HepG2 (cell line): ENCODE results near the gene NFS1. TPM values are rescaled to one million over a fixed set of nuclear protein-coding genes. Genes with fewer than 3 reads are reported as not detected.

Source experiments
- CREM ChIP-seq, 2 experiments: sonication (generic) in 1 of 2; formaldehyde crosslinking in 1 of 2; IDR thresholded peaks; 2 replicates each; pipeline versions ENCODE4 v1.4.0 to v1.6.1; 2016 to 2020; ENCODE audit warnings: antibody characterized with exemption in 1 of 2, mild to moderate bottlenecking in 1 of 2, missing genetic modification reagents in 1 of 2
- KIAA2018 ChIP-seq: sonication (generic); formaldehyde crosslinking; IDR thresholded peaks from 2 replicates; pipeline ENCODE4 v1.5.0; 2020; ENCODE audit warnings: mild to moderate bottlenecking, missing genetic modification reagents, borderline replicate concordance
- KLF13 ChIP-seq: sonication (generic); formaldehyde crosslinking; IDR thresholded peaks from 2 replicates; pipeline ENCODE4 v1.4.0; 2020; ENCODE audit warnings: mild to moderate bottlenecking, missing genetic modification reagents
- PBX3 ChIP-seq: sonication (generic); formaldehyde crosslinking; IDR thresholded peaks from 2 replicates; pipeline ENCODE4 v1.8.1; 2023; ENCODE audit warnings: missing genetic modification reagents, inconsistent platforms, borderline replicate concordance
- PCBP2 ChIP-seq: fragments of 200-400 bp; formaldehyde crosslinking; optimal IDR thresholded peaks from 2 replicates; pipeline ENCODE3; 2018; ENCODE audit warnings: low read length, low read depth; ENCODE audit not compliant: poor library complexity, severe bottlenecking
- ZNF12 ChIP-seq: sonication (generic); formaldehyde crosslinking; IDR thresholded peaks from 2 replicates; pipeline ENCODE4 v1.5.0; 2020; ENCODE audit warnings: missing genetic modification reagents
- ZNF253 ChIP-seq: sonication (generic); formaldehyde crosslinking; IDR thresholded peaks from 2 replicates; pipeline ENCODE4 v1.8.0; 2022; ENCODE audit warnings: mild to moderate bottlenecking, missing genetic modification reagents, borderline replicate concordance
- ZNF550 ChIP-seq: sonication (generic); formaldehyde crosslinking; IDR thresholded peaks from 2 replicates; pipeline ENCODE4 v1.4.0; 2020; ENCODE audit warnings: mild to moderate bottlenecking, missing genetic modification reagents, borderline replicate concordance
- polyA plus RNA-seq, 8 experiments: library from polyadenylated mRNA; depleted of rRNA in 3 of 8; stranded (reverse) in 7 of 8; unstranded in 1 of 8; fragments of >200 nt; fragmentation: Illumina TruSeq in 4 of 8; extraction: Trizol in 4 of 8; gene quantifications; 2 replicates each; pipeline versions ENCODE4 v1.2.1 to v1.2.3, GENCODE V29; 2011 to 2016; ENCODE audit warnings: low read depth in 4 of 8, missing spikeins in 1 of 8, mixed read lengths in 1 of 8; ENCODE audit not compliant: insufficient read depth in 1 of 8
- total RNA-seq, 5 experiments: library from RNA; depleted of rRNA; stranded (reverse); fragments of >200 nt; fragmentation: Illumina TruSeq; extraction: Trizol; gene quantifications; 2 replicates each; pipeline ENCODE4 v1.2.3, GENCODE V29; 2016; ENCODE audit warnings: low read depth in 1 of 5
- TF ChIP-seq, protein P1 (sequence below): IDR thresholded peaks from 2 replicates; pipeline ENCODE4 v1.6.1; 2016; ENCODE audit warnings: missing compliant biosample characterization, missing genetic modification reagents, borderline replicate concordance
- TF ChIP-seq, protein P2 (sequence below): IDR thresholded peaks from 2 replicates; pipeline ENCODE4 v1.6.1; 2016
- TF ChIP-seq, protein P3 (sequence below): sonication (generic); formaldehyde crosslinking; conservative IDR thresholded peaks from 2 replicates; pipeline ENCODE4 v1.8.0; 2022; ENCODE audit warnings: low read depth, missing genetic modification reagents

NFS1 gene
- total and polyA plus RNA-seq, 2 of the 13 experiments (the other 11 are each of a cell fraction or from before 2014, with no cell fraction given) = 65.9 to 88.1 TPM

DNA sequence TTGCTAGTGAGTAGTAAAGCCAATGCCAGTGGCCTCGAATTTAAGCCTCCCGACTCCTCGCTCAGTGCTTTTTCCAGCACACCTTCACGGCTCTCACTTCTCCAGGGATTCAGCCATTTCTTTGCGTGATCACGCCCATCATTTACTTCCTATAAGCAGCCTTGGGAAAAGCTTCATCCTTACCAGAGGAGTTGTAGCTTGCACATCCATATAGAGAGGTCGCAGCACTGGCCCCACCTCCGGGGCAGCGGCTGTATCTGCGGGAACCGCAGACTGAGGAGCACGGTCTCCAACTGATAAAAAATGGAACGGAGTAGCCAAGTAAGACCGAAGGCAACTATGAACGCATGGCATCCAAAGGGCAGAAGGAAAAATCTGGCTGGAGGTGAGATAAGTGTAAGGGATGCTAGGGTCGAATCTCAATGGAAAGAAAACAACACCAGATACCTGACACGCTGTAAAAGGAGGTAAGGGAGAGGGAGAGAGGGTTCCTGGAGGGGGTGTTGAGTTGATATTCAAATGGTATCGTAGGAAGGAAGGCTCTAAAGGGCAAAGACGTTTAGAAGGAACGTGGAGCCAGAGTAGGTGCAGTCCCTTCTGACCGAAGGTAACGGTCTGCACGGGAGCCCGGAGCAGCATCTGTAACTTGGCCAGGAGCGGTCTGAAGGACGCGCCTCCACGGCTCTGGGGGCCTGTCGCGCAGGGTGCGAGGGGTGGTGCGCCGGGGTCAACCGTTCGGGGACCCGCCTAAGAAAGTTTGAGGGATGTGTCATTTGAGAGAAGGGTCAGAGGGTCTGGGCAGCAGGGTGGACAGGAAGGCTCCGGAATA is 640 bp downstream of the NFS1 start (continued):
- TF ChIP-seq PBX3 (CRISPR knock-in tag) (no peak), KLF13 (CRISPR knock-in tag) (no peak), ZNF12 (no peak), CREM (IDR thresholded peaks at IDR 0.05) (no peak), CREM (CRISPR knock-in tag; IDR thresholded peaks at IDR 0.05) (no peak), ZNF550 (no peak; the same call in 1 of the 2 replicates), ZNF253 (no peak; the same call in 1 of the 2 replicates), PCBP2 (peak; percentile 74), KIAA2018 (no peak)
- TF ChIP-seq, protein P1, sequence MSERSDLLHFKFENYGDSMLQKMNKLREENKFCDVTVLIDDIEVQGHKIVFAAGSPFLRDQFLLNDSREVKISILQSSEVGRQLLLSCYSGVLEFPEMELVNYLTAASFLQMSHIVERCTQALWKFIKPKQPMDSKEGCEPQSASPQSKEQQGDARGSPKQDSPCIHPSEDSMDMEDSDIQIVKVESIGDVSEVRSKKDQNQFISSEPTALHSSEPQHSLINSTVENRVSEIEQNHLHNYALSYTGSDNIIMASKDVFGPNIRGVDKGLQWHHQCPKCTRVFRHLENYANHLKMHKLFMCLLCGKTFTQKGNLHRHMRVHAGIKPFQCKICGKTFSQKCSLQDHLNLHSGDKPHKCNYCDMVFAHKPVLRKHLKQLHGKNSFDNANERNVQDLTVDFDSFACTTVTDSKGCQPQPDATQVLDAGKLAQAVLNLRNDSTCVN = no peak
- TF ChIP-seq, protein P2, sequence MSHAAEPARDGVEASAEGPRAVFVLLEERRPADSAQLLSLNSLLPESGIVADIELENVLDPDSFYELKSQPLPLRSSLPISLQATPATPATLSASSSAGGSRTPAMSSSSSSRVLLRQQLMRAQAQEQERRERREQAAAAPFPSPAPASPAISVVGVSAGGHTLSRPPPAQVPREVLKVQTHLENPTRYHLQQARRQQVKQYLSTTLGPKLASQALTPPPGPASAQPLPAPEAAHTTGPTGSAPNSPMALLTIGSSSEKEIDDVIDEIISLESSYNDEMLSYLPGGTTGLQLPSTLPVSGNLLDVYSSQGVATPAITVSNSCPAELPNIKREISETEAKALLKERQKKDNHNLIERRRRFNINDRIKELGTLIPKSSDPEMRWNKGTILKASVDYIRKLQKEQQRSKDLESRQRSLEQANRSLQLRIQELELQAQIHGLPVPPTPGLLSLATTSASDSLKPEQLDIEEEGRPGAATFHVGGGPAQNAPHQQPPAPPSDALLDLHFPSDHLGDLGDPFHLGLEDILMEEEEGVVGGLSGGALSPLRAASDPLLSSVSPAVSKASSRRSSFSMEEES (CRISPR knock-in tag) = no peak; the same call in 1 of the 2 replicates
- TF ChIP-seq, protein P3, sequence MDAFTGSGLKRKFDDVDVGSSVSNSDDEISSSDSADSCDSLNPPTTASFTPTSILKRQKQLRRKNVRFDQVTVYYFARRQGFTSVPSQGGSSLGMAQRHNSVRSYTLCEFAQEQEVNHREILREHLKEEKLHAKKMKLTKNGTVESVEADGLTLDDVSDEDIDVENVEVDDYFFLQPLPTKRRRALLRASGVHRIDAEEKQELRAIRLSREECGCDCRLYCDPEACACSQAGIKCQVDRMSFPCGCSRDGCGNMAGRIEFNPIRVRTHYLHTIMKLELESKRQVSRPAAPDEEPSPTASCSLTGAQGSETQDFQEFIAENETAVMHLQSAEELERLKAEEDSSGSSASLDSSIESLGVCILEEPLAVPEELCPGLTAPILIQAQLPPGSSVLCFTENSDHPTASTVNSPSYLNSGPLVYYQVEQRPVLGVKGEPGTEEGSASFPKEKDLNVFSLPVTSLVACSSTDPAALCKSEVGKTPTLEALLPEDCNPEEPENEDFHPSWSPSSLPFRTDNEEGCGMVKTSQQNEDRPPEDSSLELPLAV (CRISPR knock-in tag) = no peak
